ENCODE results near the gene ADGRL1. TPM values are rescaled to one million over a fixed set of nuclear protein-coding genes. Genes with fewer than 3 reads are reported as not detected.

ADGRL1 gene
- polyA plus RNA-seq, 1 donor (not counting 4 experiments of a cell fraction or from before 2014, with no cell fraction given) = 3.2 TPM

GRCh38 chr19:14156122-14156521 is 49.8 kb downstream of the ADGRL1 start:
- no peak overlapping the region for H2AFZ ChIP-seq (ENCODE audit: control insufficient read depth, low read length)
- H3K27ac ChIP-seq (ENCODE audit: control insufficient read depth, insufficient read depth, low read length) = no peak overlapping the region
- no peaks in the 10 kb centered on the region for H3K9me3 ChIP-seq (ENCODE audit: control insufficient read depth, low read depth, low read length)
- TF ChIP-seq CTCF (optimal IDR thresholded peaks at IDR 0.05 in 1 of 3, IDR thresholded peaks at IDR 0.05 in 1 of 3, conservative IDR thresholded peaks at IDR 0.05 in 1 of 3; ENCODE audit: extremely low read depth in 1 of 3, insufficient read depth in 2 of 3, low read length in 3 of 3) = no peak
- TF ChIP-seq EZH2 (IDR thresholded peaks at IDR 0.05; ENCODE audit: low read length) = no peak
- no peak for FAIRE-seq
- no peak overlapping the region for H3K4me3 ChIP-seq (ENCODE audit: control insufficient read depth in 2 of 3, extremely low read depth in 1 of 3, insufficient read depth in 2 of 3, low read depth in 1 of 3, low read length in 3 of 3)
- no peaks in the 10 kb centered on the region for H4K20me1 ChIP-seq (ENCODE audit: control insufficient read depth, extremely low read depth, insufficient read depth, low read length)
- no peaks in the 10 kb centered on the region for H3K27me3 ChIP-seq (ENCODE audit: control insufficient read depth, extremely low read depth, insufficient read depth, low read length)
- dilution Hi-C loops (cut with MboI; ENCODE audit: extremely low pct_ligation_motif_present, low sequenced_read_pairs) = no loop called here
- DNase-seq (ENCODE audit: low read depth, low spot score) = no peak
- no peaks in the 10 kb centered on the region for H3K79me2 ChIP-seq (ENCODE audit: control insufficient read depth, insufficient read depth, low read length)
- peaks cover 0 to 4% of the 10 kb centered on the region in 2 experiments for H3K36me3 ChIP-seq (ENCODE audit: control insufficient read depth in 2 of 2, extremely low read depth in 1 of 2, insufficient read depth in 2 of 2, low read length in 2 of 2)
- no peaks in the 10 kb centered on the region for H3K9me1 ChIP-seq (ENCODE audit: control insufficient read depth, extremely low read depth, insufficient read depth, low read length)
- no peak overlapping the region for H3K9ac ChIP-seq (ENCODE audit: control insufficient read depth, extremely low read depth, insufficient read depth, low read length)
- no peaks in the 10 kb centered on the region for H3K4me1 ChIP-seq (ENCODE audit: control insufficient read depth, extremely low read depth, insufficient read depth, low read length)
- no peak overlapping the region for H3K4me2 ChIP-seq (ENCODE audit: control insufficient read depth, extremely low read depth, insufficient read depth, low read depth, low read length)

- Histone ChIP-seq H3K4me1 (ENCODE audit: control insufficient read depth, extremely low read depth, insufficient read depth, low read length) (no peaks in the 10 kb centered on the region), H3K9me1 (ENCODE audit: control insufficient read depth, extremely low read depth, insufficient read depth, low read length) (no peaks in the 10 kb centered on the region), H3K36me3 (ENCODE audit: control insufficient read depth in 2 of 2, extremely low read depth in 1 of 2, insufficient read depth in 2 of 2, low read length in 2 of 2) (peaks cover 0 to 4% of the 10 kb centered on the region in 2 experiments), H4K20me1 (ENCODE audit: control insufficient read depth, extremely low read depth, insufficient read depth, low read length) (no peaks in the 10 kb centered on the region), H3K4me2 (ENCODE audit: control insufficient read depth, extremely low read depth, insufficient read depth, low read depth, low read length) (no peak overlapping the region), H2AFZ (ENCODE audit: control insufficient read depth, low read length) (no peak overlapping the region), H3K9ac (ENCODE audit: control insufficient read depth, extremely low read depth, insufficient read depth, low read length) (no peak overlapping the region), H3K9me3 (ENCODE audit: control insufficient read depth, low read depth, low read length) (no peaks in the 10 kb centered on the region), H3K4me3 (ENCODE audit: control insufficient read depth in 2 of 3, extremely low read depth in 1 of 3, insufficient read depth in 2 of 3, low read depth in 1 of 3, low read length in 3 of 3) (no peak overlapping the region), H3K27ac (ENCODE audit: control insufficient read depth, insufficient read depth, low read length) (no peak overlapping the region), H3K79me2 (ENCODE audit: control insufficient read depth, insufficient read depth, low read length) (no peaks in the 10 kb centered on the region), H3K27me3 (ENCODE audit: control insufficient read depth, extremely low read depth, insufficient read depth, low read length) (no peaks in the 10 kb centered on the region)
- dilution Hi-C loops (cut with MboI; ENCODE audit: extremely low pct_ligation_motif_present, low sequenced_read_pairs) = no loop called here
- TF ChIP-seq EZH2 (IDR thresholded peaks at IDR 0.05; ENCODE audit: low read length) = no peak
- no peak for TF ChIP-seq CTCF (optimal IDR thresholded peaks at IDR 0.05 in 1 of 3, IDR thresholded peaks at IDR 0.05 in 1 of 3, conservative IDR thresholded peaks at IDR 0.05 in 1 of 3; ENCODE audit: extremely low read depth in 1 of 3, insufficient read depth in 2 of 3, low read length in 3 of 3)
- FAIRE-seq = no peak
- no peak for DNase-seq (ENCODE audit: low read depth, low spot score)
Observed at GRCh38 chr19:14155371-14155770, 50.6 kb downstream of the ADGRL1 start.
